HCT116 (cell line): Measurements from ENCODE around the gene ARSK. TPM values are rescaled to one million over a fixed set of nuclear protein-coding genes. Genes with fewer than 3 reads are reported as not detected.

ENCODE experiments used
- ATAC-seq: fragments of 200-7000 bp; cut with Tn5 transposase; 2 replicates; pipeline ENCODE4 v1.9.1; 2020; ENCODE audit warnings: mild to moderate bottlenecking, moderate library complexity
- BruUV-seq: library from RNA; stranded (reverse); fragments of 400-500 nt; replicated peaks from 2 replicates; lab custom pipeline; 2021; lab: Mats Ljungman, UMichigan
- CTCF ChIA-PET: fragments of 300-600 bp; sonication (Branson Sonifier 250); formaldehyde crosslinking; loops from one replicate; lab custom pipeline; 2021; ENCODE audit warnings: antibody characterized with exemption; lab: Charles Lee
- POLR2A ChIA-PET: fragments of 300-600, 350-600 bp; sonication (Branson Sonifier 250); formaldehyde crosslinking; loops from one replicate; lab custom pipeline; 2021; ENCODE audit warnings: antibody characterized with exemption; lab: Charles Lee
- RAD21 ChIA-PET, 2 experiments: fragments of 300-600 bp; sonication (Branson Sonifier 250); formaldehyde crosslinking; loops; one replicate each; lab custom pipeline; 2023; ENCODE audit warnings: low total read pairs in 2 of 2; ENCODE audit not compliant: uncharacterized antibody in 2 of 2, unreplicated experiment in 2 of 2, low non-redundant PET in 1 of 2; lab: Charles Lee
- DNase-seq: peaks from one replicate; pipeline ENCODE4 v3.0.0-alpha.2; 2010; ENCODE audit warnings: low read depth, low spot score
- H2AFZ ChIP-seq: fragments of 200-600 bp; shearing (Covaris generic), sonication (generic); 2 replicates; pipeline ENCODE4 v1.6.1; 2017; ENCODE audit warnings: low read depth, mixed run types, mixed read lengths, antibody characterized with exemption, low read length; ENCODE audit not compliant: poor library complexity, severe bottlenecking
- H3K27ac ChIP-seq: 2 replicates; pipeline ENCODE4 v1.5.1; 2012; ENCODE audit warnings: low read depth, low read length
- H3K27me3 ChIP-seq: fragments of 200-600 bp; sonication (generic); 2 replicates; pipeline ENCODE4 v1.6.1; 2016; ENCODE audit warnings: mixed run types, low read length, mixed read lengths; ENCODE audit not compliant: insufficient read depth
- H3K36me3 ChIP-seq, 2 experiments: fragments of 200-500 bp in 1 of 2; fragments of 200-600 bp in 1 of 2; sonication (Bioruptor generic) in 1 of 2; sonication (generic) in 1 of 2; 2 replicates each; pipeline versions ENCODE4 v1.5.1 to v1.6.1; 2014 to 2016; ENCODE audit warnings: low read length in 2 of 2, inconsistent platforms in 1 of 2, mixed read lengths in 1 of 2, mixed run types in 1 of 2; ENCODE audit not compliant: insufficient read depth in 2 of 2, control insufficient read depth in 1 of 2
- H3K4me1 ChIP-seq, 2 experiments: fragments of 200-600 bp in 1 of 2; sonication (generic) in 1 of 2; 2 replicates each; pipeline versions ENCODE4 v1.5.1 to v1.6.1; 2012 to 2017; ENCODE audit warnings: low read length in 2 of 2, inconsistent platforms in 1 of 2, mild to moderate bottlenecking in 1 of 2, mixed read lengths in 1 of 2, mixed run types in 1 of 2, moderate library complexity in 1 of 2; ENCODE audit not compliant: insufficient read depth in 2 of 2, control insufficient read depth in 1 of 2
- H3K4me2 ChIP-seq: fragments of 200-600 bp; sonication (generic); 2 replicates; pipeline ENCODE4 v1.6.1; 2017; ENCODE audit warnings: mixed run types, low read length, mixed read lengths
- H3K4me3 ChIP-seq, 2 experiments: fragments of 200-600 bp in 1 of 2; sonication (generic) in 1 of 2; replicated peaks in 1 of 2; 2 replicates each; pipeline ENCODE4 v1.5.1; 2011 to 2016; ENCODE audit warnings: low read length in 2 of 2, control low read depth in 1 of 2, low read depth in 1 of 2, mild to moderate bottlenecking in 1 of 2, mixed read lengths in 1 of 2, mixed run types in 1 of 2
- H3K79me2 ChIP-seq: fragments of 200-600 bp; sonication (generic); 2 replicates; pipeline ENCODE4 v1.6.1; 2017; ENCODE audit warnings: mild to moderate bottlenecking, mixed run types, low read length, moderate library complexity, mixed read lengths; ENCODE audit not compliant: insufficient read depth
- H3K9ac ChIP-seq: fragments of 200-600 bp; sonication (generic); 2 replicates; pipeline ENCODE4 v1.6.1; 2016; ENCODE audit warnings: low read length, mixed read lengths
- H3K9me2 ChIP-seq: fragments of 200-600 bp; sonication (generic), shearing (Covaris generic); 2 replicates; pipeline ENCODE4 v1.6.1; 2017; ENCODE audit warnings: mixed run types, mild to moderate bottlenecking, moderate library complexity; ENCODE audit not compliant: insufficient read depth
- H3K9me3 ChIP-seq, 2 experiments: fragments of 200-500 bp in 1 of 2; fragments of 200-600 bp in 1 of 2; sonication (Bioruptor generic) in 1 of 2; sonication (generic) in 1 of 2; 2 replicates each; pipeline ENCODE4 v1.6.1; 2014 to 2017; ENCODE audit warnings: low read length in 2 of 2, mixed read lengths in 2 of 2, inconsistent platforms in 1 of 2, low read depth in 1 of 2, mild to moderate bottlenecking in 1 of 2, mixed run types in 1 of 2, moderate library complexity in 1 of 2; ENCODE audit not compliant: control insufficient read depth in 1 of 2, insufficient read depth in 1 of 2
- H4K20me1 ChIP-seq: fragments of 200-600 bp; sonication (generic), shearing (Covaris generic); 2 replicates; pipeline ENCODE4 v1.6.1; 2017; ENCODE audit warnings: mixed run types, mild to moderate bottlenecking, moderate library complexity; ENCODE audit not compliant: insufficient read depth
- CBX3 ChIP-seq: IDR thresholded peaks from 2 replicates; pipeline ENCODE4 v1.6.1; 2012; ENCODE audit warnings: low read depth
- CEBPB ChIP-seq: IDR thresholded peaks from 2 replicates; pipeline ENCODE4 v1.6.1; 2012; ENCODE audit warnings: low read depth
- EGR1 ChIP-seq: IDR thresholded peaks from 2 replicates; pipeline ENCODE4 v1.6.1; 2012; ENCODE audit warnings: low read depth
- ELF1 ChIP-seq: IDR thresholded peaks from 2 replicates; pipeline ENCODE4 v1.6.1; 2012; ENCODE audit warnings: low read depth, borderline replicate concordance
- EZH2 ChIP-seq: fragments of 200-600 bp; sonication (generic); IDR thresholded peaks from 2 replicates; pipeline ENCODE4 v1.6.1; 2017; ENCODE audit warnings: antibody characterized with exemption, mixed run types
- EZH2phosphoT487 ChIP-seq: fragments of 200-600 bp; IDR thresholded peaks from 2 replicates; pipeline ENCODE4 v1.6.1; 2018; ENCODE audit warnings: antibody characterized with exemption, borderline replicate concordance
- FOSL1 ChIP-seq: IDR thresholded peaks from 2 replicates; pipeline ENCODE4 v1.6.1; 2012; ENCODE audit warnings: low read depth
- JUND ChIP-seq: IDR thresholded peaks from 2 replicates; pipeline ENCODE4 v1.6.1; 2012
- POLR2A ChIP-seq: IDR thresholded peaks from 2 replicates; pipeline ENCODE4 v1.7.0; 2011; ENCODE audit warnings: borderline replicate concordance; ENCODE audit not compliant: insufficient read depth, insufficient read length; ENCODE audit errors: extremely low read depth
- RAD21 ChIP-seq: IDR thresholded peaks from 2 replicates; pipeline ENCODE4 v1.6.1; 2012; ENCODE audit warnings: low read depth, mild to moderate bottlenecking
- SIN3A ChIP-seq: IDR thresholded peaks from 2 replicates; pipeline ENCODE4 v1.6.1; 2012; ENCODE audit warnings: low read depth
- SRF ChIP-seq: IDR thresholded peaks from 2 replicates; pipeline ENCODE4 v1.6.1; 2012; ENCODE audit warnings: low read depth
- YY1 ChIP-seq: IDR thresholded peaks from 2 replicates; pipeline ENCODE4 v1.6.1; 2011; ENCODE audit warnings: low read length, low read depth, moderate library complexity, mild to moderate bottlenecking; ENCODE audit not compliant: insufficient replicate concordance; ENCODE audit errors: extremely low read depth
- ZFX ChIP-seq: fragments of 450-650 bp; IDR thresholded peaks from 2 replicates; pipeline ENCODE4 v1.6.1; 2017
- ZNF274 ChIP-seq: fragments of 200-500 bp; sonication (Bioruptor generic); IDR thresholded peaks from 2 replicates; pipeline ENCODE4 v1.6.1; 2014; ENCODE audit warnings: mild to moderate bottlenecking, low read depth, low read length, inconsistent platforms
- intact Hi-C: fragments of 100-400 bp; cut with micrococcal nuclease; formaldehyde crosslinking; loops from 2 replicates; pipeline ENCODE4 v1.10.0; 2022
- total RNA-seq: library from RNA; stranded (reverse); gene quantifications from one replicate; pipeline ENCODE4 v1.2.1, GENCODE V29; 2021; ENCODE audit not compliant: unreplicated experiment
- TF ChIP-seq, protein P1 (sequence below): IDR thresholded peaks from 2 replicates; pipeline ENCODE4 v1.6.1; 2012
- TF ChIP-seq, protein P2 (sequence below): IDR thresholded peaks from 2 replicates; pipeline ENCODE4 v1.6.1; 2011; ENCODE audit warnings: mild to moderate bottlenecking, low read length, moderate library complexity; ENCODE audit not compliant: insufficient replicate concordance; ENCODE audit errors: extremely low read depth
- TF ChIP-seq, protein P3 (sequence below), 3 experiments: fragments of 200-600 bp in 1 of 3; sonication (generic) in 1 of 3; IDR thresholded peaks in 2 of 3; conservative IDR thresholded peaks in 1 of 3; 2 replicates each; pipeline ENCODE4 v1.5.1; 2012 to 2017; ENCODE audit warnings: low read depth in 2 of 3, low read length in 2 of 3, antibody characterized with exemption in 1 of 3, borderline replicate concordance in 1 of 3, control low read depth in 1 of 3, mild to moderate bottlenecking in 1 of 3, mixed read lengths in 1 of 3, mixed run types in 1 of 3, moderate library complexity in 1 of 3; ENCODE audit not compliant: insufficient read depth in 1 of 3
- TF ChIP-seq, protein P4 (sequence below): IDR thresholded peaks from 2 replicates; pipeline ENCODE4 v1.6.1; 2012; ENCODE audit warnings: low read depth
- TF ChIP-seq, protein P5 (sequence below): IDR thresholded peaks from 2 replicates; pipeline ENCODE4 v1.6.1; 2012

ARSK gene
- total RNA-seq, 1 experiment from 2014 or later = 4.6 TPM

DNA sequence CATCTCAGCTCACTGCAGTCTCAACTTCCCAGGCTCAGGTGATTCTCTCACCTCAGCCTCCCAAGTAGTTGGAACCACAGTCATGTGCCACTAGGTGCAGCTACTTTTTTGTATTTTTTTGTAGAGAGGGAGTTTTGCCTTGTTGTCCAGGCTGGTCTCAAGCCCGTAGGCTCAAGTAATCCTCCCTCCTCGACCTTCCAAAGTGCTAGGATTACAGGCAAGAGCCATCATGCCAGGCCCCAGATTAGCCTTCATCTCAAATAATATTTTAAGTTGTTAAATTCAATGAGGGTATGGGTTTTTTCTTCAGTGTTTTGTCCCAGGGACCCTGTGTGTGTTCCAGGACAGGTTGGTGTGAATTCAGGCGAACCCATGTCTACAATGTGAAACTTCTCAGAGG, 79.2 kb downstream of the ARSK start:
- ChIA-PET POLR2A (interaction anchor here (1.9 kb wide), 1 partner anchor 12 kb away, joined by 5 read pairs; the partner anchor contains the start of gene RFESD), RAD21 (no interaction called here)
- Histone ChIP-seq H3K4me3 (no peak overlapping the region), H3K9ac (no peak overlapping the region), H4K20me1 (no peaks in the 10 kb centered on the region), H2AFZ (no peak overlapping the region), H3K4me2 (no peak overlapping the region), H3K9me3 (no peaks in the 10 kb centered on the region), H3K79me2 (no peaks in the 10 kb centered on the region), H3K4me1 (peaks cover 0 to 10% of the 10 kb centered on the region in 2 experiments; a peak in 2 of 4 replicates), H3K9me2 (no peaks in the 10 kb centered on the region), H3K36me3 (no peaks in the 10 kb centered on the region)
- BruUV-seq = no TSS peak
- TF ChIP-seq FOSL1 (no peak), SIN3A (no peak), RAD21 (no peak), ELF1 (no peak), EZH2 (no peak), EZH2phosphoT487 (no peak), ZFX (no peak), CBX3 (no peak), CEBPB (no peak), SRF (no peak), YY1 (no peak), ZNF274 (no peak), POLR2A (no peak), EGR1 (no peak), JUND (no peak)
- TF ChIP-seq, protein P1, sequence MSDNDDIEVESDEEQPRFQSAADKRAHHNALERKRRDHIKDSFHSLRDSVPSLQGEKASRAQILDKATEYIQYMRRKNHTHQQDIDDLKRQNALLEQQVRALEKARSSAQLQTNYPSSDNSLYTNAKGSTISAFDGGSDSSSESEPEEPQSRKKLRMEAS = no peak
- TF ChIP-seq, protein P2, sequence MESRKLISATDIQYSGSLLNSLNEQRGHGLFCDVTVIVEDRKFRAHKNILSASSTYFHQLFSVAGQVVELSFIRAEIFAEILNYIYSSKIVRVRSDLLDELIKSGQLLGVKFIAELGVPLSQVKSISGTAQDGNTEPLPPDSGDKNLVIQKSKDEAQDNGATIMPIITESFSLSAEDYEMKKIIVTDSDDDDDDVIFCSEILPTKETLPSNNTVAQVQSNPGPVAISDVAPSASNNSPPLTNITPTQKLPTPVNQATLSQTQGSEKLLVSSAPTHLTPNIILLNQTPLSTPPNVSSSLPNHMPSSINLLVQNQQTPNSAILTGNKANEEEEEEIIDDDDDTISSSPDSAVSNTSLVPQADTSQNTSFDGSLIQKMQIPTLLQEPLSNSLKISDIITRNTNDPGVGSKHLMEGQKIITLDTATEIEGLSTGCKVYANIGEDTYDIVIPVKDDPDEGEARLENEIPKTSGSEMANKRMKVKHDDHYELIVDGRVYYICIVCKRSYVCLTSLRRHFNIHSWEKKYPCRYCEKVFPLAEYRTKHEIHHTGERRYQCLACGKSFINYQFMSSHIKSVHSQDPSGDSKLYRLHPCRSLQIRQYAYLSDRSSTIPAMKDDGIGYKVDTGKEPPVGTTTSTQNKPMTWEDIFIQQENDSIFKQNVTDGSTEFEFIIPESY = no peak
- TF ChIP-seq, protein P3, sequence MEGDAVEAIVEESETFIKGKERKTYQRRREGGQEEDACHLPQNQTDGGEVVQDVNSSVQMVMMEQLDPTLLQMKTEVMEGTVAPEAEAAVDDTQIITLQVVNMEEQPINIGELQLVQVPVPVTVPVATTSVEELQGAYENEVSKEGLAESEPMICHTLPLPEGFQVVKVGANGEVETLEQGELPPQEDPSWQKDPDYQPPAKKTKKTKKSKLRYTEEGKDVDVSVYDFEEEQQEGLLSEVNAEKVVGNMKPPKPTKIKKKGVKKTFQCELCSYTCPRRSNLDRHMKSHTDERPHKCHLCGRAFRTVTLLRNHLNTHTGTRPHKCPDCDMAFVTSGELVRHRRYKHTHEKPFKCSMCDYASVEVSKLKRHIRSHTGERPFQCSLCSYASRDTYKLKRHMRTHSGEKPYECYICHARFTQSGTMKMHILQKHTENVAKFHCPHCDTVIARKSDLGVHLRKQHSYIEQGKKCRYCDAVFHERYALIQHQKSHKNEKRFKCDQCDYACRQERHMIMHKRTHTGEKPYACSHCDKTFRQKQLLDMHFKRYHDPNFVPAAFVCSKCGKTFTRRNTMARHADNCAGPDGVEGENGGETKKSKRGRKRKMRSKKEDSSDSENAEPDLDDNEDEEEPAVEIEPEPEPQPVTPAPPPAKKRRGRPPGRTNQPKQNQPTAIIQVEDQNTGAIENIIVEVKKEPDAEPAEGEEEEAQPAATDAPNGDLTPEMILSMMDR (IDR thresholded peaks at IDR 0.05 in 2 of 3, conservative IDR thresholded peaks at IDR 0.05 in 1 of 3; ENCODE audit: borderline replicate concordance in 1 of 3, insufficient read depth in 1 of 3, low read depth in 2 of 3, low read length in 2 of 3) = no peak
- TF ChIP-seq, protein P4, sequence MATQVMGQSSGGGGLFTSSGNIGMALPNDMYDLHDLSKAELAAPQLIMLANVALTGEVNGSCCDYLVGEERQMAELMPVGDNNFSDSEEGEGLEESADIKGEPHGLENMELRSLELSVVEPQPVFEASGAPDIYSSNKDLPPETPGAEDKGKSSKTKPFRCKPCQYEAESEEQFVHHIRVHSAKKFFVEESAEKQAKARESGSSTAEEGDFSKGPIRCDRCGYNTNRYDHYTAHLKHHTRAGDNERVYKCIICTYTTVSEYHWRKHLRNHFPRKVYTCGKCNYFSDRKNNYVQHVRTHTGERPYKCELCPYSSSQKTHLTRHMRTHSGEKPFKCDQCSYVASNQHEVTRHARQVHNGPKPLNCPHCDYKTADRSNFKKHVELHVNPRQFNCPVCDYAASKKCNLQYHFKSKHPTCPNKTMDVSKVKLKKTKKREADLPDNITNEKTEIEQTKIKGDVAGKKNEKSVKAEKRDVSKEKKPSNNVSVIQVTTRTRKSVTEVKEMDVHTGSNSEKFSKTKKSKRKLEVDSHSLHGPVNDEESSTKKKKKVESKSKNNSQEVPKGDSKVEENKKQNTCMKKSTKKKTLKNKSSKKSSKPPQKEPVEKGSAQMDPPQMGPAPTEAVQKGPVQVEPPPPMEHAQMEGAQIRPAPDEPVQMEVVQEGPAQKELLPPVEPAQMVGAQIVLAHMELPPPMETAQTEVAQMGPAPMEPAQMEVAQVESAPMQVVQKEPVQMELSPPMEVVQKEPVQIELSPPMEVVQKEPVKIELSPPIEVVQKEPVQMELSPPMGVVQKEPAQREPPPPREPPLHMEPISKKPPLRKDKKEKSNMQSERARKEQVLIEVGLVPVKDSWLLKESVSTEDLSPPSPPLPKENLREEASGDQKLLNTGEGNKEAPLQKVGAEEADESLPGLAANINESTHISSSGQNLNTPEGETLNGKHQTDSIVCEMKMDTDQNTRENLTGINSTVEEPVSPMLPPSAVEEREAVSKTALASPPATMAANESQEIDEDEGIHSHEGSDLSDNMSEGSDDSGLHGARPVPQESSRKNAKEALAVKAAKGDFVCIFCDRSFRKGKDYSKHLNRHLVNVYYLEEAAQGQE = no peak
- TF ChIP-seq, protein P5, sequence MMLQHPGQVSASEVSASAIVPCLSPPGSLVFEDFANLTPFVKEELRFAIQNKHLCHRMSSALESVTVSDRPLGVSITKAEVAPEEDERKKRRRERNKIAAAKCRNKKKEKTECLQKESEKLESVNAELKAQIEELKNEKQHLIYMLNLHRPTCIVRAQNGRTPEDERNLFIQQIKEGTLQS = no peak
- TF ChIP-seq, all 23 proteins: peak for 0
- Histone ChIP-seq H3K27me3 (no peaks in the 10 kb centered on the region), H3K27ac (no peak overlapping the region)
- intact Hi-C loops = no loop called here
- CTCF ChIA-PET = no interaction called here
- peak; percentile 38; the same call in 1 of the 2 replicates for ATAC-seq
- DNase-seq = no peak
